ENCODE results near the gene ELMO1.

ELMO1 gene

GRCh38 chr7:37267251-37267650 is 181.4 kb downstream of the ELMO1 start:
- no peak for DNase-seq (ENCODE audit: low spot score)

DNA sequence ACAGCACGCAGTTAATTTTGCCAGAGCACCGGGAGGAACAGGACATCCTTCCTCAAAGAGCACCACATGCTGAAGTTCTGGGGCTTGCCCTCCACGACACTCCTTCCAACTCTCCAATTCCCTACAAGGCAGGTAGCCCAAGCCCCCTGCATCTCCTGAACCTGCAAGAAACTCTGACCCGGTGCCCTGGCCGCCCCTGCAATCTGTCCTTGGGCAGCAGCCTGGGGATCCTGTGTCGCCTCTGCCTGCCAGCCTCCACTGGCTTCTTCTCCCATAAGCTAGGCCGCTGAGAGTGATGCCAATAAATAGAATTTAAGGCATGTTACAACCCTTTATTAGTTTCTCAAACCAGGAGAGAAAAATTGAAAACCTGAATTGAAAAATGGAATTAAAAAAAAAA is 182.8 kb downstream of the ELMO1 start:
- no peak for DNase-seq (ENCODE audit: low spot score)

GRCh38 chr7:37265006-37265405 is 183.7 kb downstream of the ELMO1 start:
- no peak for DNase-seq (ENCODE audit: low spot score)

- DNase-seq (ENCODE audit: low spot score): no peak
Measured at GRCh38 chr7:37262181-37262580, 186.5 kb downstream of the ELMO1 start.

DNA sequence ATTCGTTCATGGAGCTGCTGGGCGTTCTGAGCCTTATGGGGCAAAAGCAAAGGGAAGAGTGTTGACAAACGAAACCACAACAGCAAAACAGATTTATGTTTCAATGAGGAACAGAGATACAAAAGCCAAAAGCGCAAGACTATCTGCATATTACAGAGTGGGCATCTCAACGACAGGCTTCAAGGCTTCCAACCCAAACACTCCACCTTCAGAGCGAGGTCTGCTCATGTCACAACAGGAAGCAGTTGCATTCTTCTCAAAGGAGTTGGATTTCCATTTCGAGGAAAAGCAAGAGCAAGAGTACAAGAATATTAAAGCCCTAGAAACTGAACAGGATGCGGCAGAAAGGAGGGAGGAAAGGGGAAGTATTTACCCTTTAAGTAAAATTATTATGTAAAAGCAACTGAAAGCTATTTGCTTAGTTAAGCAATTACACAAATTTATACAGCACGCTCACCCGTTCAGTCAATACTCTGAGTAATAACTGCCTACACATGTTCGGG is 189.3 kb downstream of the ELMO1 start:
- DNase-seq (ENCODE audit: low spot score): no peak

GRCh38 chr7:37256631-37257030 is 192.0 kb downstream of the ELMO1 start:
- no peak for DNase-seq (ENCODE audit: low spot score)

DNA sequence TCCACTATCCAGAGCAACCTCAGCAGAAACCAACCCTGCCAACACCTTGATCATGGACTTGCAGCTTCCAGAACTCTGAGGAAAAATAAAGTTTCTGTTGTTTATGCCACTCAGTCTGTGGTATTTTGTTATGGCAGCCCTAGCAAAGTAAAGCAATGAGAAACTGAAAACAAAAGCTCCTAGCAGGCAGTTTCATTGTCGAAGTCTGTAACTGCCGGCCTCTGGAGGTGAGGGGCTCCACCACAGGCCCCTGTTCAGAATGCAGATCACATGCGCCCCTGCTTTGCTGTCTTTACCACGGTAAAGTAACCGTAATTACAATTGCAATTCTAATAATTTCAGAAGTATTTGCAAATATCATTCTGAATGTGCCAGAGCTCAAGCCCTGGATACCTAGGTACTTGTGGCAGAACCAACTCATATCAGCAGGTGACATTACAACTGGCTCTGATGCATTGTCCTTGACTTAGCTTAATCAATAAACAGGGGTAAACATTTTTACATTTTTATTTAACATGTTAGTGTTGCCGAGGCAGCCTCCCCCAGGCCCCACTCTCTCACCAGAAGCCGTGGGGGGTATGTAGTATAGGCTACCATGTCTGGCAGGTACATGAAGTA is 193.2 kb downstream of the ELMO1 start:
- no peak for DNase-seq (ENCODE audit: low spot score)

GRCh38 chr7:37251222-37251621 is 197.4 kb downstream of the ELMO1 start:
- DNase-seq (ENCODE audit: low spot score): no peak

GRCh38 chr7:37249240-37249639 is 199.4 kb downstream of the ELMO1 start:
- no peak for DNase-seq (ENCODE audit: low spot score)

DNA sequence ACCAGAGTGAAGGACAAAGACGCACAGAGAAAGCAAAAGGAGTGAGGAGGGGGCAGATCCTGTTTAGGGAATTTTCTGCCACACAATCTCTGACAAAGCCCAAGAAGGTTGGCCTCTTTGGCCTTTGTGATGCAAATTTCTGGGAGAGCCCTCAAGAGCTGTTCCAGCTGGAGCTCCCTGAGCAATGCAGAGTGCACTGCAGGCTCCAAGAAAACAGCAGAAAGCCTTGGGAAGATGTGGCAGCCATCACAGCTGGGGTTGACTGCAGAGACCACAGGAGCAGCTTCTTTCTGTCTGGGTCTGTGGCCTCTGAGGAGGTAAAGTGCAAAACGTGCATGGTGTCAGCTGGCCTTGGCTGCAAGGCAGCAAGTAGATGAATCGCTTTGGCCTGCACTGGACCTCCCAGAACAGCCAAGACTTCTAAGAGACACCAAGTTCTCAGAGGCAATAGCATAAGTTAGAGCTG is 200.2 kb downstream of the ELMO1 start:
- no peak for DNase-seq (ENCODE audit: low spot score)

- no peak for DNase-seq (ENCODE audit: low spot score)
Measured at GRCh38 chr7:37247861-37248260, 200.8 kb downstream of the ELMO1 start.

- no peak for DNase-seq (ENCODE audit: low spot score)
Measured at GRCh38 chr7:37245590-37245989, 203.1 kb downstream of the ELMO1 start.

- DNase-seq (ENCODE audit: low spot score): no peak
Measured at GRCh38 chr7:37236906-37237305, 211.8 kb downstream of the ELMO1 start.

DNA sequence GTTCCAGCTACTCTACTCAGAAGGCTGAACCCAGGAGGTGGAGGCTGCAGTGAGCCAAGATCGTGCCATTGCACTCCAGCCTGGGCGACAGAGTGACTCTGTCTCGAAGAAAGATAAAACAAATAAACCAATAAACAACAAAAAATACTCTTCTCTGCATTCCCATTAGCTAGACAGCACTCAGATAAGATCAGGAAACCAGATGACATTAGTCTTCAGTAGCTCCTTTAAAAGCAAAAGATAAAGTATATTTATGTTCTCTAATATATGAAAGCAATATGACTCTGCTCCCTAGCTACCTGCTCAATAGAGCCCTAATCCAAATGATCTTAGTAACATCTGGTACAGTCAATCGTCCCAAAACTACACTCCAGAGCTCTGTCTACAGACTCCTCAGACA is 212.9 kb downstream of the ELMO1 start:
- DNase-seq (ENCODE audit: low spot score): no peak

DNA sequence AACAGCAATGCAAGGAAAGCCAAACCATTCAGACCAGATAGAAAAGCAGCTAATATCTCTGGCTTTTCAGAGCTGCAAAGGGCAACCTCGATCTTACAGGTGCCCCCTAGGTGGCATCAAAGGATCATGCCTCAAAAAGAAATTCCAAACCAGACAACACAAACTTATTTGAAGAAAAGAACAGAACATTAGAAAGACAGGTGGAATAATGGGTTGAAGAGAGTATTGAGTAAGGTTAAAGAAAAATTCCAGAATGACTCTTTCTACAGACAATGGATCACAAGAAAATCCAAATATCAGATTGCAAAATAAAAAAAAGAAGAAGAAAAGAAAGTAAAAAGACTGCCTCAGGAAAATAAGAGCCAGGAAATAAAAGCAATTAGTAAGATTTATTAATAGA is 213.7 kb downstream of the ELMO1 start:
- no peak for DNase-seq (ENCODE audit: low spot score)

GRCh38 chr7:37234334-37234733 is 214.3 kb downstream of the ELMO1 start:
- DNase-seq (ENCODE audit: low spot score): no peak

- no peak for DNase-seq (ENCODE audit: low spot score)
Measured at GRCh38 chr7:37231613-37232012, 217.1 kb downstream of the ELMO1 start.

DNA sequence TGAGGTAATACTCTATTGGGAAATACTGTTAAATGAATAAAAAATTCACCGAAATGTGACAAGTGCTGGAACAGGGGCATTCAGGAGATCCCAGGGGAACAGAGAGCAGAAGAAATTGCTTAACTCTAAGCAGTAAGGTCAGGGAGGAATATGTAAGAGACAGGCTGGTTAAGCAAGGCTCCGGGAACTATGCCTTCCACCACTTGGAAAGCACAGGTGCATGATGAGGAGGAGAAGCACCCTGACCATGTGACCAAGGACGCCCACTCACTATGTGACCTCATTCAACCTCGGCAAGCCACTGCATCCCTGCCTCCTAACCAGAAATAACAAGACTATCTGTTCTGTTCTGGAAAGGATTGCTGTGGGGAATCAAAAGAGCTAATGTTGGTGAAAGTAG is 218.4 kb downstream of the ELMO1 start:
- DNase-seq (ENCODE audit: low spot score): no peak

DNA sequence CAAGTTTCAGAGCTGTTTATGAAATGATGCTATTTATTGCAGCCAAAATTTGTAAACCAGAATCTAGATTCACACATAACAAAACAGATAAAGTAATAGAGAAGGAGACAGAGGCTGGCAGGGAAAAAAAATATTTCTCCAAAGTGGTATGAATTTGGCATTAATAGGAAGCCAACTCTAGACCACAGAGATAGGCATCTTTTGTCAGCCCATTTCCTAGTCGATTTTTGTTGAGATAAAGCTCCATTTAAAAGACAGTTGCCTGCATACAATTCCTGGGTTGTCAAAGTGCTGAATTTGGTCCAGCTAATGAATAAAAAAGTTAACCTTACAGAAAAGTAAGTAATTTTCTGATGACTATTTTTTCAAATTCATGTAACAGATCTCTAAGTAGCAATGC is 219.3 kb downstream of the ELMO1 start:
- DNase-seq (ENCODE audit: low spot score): no peak

DNA sequence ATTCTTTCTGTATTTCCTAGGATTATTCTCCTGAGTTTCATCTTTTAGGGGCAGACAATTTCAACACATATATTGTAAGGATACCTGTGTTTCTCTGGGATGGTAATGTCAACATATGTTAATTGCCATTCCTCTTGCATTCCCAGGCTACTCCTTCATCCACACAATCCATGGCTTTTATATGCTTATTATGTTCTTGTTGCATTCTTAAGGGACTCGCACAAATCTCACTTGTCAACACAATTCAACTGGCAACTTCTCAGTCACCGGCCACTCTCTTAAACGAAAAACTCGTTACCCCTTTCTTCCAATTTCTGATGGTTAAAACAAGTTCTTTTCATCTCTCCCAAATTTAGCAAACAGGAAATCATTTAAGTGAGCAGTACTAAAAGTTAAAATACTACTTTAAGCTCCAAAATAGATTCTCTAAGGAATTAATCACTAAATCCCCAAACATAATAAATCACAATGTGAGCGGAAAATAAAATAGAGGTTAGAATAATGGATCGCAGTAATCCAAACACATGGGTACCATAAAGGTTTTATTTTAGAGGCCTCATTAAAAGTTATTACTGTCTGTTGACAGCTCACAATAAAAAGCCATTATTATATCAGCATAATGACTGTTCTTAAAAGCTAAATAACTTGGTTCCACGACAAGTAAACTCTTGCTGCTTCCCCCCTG is 223.2 kb downstream of the ELMO1 start:
- no peak for DNase-seq (ENCODE audit: low spot score)

DNA sequence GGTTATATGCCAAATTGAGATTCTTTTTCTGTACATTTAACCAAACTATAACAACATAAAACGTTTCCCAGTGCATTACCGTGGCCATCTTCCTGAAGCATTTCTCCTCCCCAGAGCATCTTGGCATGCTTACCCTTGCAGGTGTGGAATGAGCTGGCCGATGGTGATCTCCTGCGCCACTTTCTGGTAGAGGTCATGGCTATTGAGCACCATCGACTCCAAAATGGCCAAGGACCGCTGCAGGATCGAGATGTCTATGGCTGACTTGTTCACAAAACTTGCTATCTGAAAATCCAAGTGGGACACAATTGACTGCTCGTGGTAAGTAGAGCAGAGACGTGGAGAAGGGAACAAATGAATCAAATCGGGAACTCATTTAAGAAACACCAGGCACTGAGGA is 223.9 kb downstream of the ELMO1 start:
- DNase-seq (ENCODE audit: low spot score): no peak

GRCh38 chr7:37220664-37221063 is 228.0 kb downstream of the ELMO1 start:
- no peak for DNase-seq (ENCODE audit: low spot score)

DNA sequence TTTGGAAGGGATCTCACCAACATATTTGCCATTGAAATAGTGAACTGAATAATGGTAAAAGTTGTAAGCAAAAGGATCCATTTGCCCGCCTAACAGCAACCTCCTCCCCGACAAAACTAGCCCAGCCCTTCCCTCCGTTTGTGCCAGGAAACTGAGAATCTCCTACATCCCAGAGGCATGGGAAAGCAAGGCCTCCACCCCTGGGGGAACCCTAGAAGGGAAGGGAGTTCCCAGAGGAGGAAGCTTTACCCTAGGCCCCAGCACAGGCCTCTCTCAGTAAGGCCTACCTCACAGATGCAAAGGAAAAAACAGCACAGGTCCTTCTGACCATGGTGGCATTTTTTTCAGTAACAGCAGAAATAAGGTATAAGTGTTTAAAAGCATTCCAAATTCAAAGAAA is 229.7 kb downstream of the ELMO1 start:
- DNase-seq (ENCODE audit: low spot score): no peak

DNA sequence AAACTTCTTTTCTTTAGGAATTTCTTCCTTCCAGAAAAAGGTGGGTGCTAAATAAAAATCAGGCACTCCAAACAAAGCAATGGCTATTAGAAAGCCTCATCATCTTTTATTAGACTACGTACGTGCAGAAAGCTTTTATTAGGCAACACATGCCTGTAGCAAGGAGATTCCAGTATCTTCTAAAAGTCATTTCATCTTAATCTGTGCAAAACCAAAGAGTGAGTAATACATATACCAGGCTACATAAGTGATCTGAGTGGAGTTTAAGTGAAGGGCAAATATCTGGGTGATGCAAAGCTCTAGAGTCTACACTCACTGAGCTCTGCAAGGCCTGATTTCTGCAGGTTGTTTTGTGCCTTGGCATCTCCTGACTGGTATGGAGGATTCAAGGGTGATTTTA is 231.7 kb downstream of the ELMO1 start:
- DNase-seq (ENCODE audit: low spot score): no peak

All from AG08396 (cell line).